ENCODE data around the gene TP53I3.

Gene TP53I3

DNA sequence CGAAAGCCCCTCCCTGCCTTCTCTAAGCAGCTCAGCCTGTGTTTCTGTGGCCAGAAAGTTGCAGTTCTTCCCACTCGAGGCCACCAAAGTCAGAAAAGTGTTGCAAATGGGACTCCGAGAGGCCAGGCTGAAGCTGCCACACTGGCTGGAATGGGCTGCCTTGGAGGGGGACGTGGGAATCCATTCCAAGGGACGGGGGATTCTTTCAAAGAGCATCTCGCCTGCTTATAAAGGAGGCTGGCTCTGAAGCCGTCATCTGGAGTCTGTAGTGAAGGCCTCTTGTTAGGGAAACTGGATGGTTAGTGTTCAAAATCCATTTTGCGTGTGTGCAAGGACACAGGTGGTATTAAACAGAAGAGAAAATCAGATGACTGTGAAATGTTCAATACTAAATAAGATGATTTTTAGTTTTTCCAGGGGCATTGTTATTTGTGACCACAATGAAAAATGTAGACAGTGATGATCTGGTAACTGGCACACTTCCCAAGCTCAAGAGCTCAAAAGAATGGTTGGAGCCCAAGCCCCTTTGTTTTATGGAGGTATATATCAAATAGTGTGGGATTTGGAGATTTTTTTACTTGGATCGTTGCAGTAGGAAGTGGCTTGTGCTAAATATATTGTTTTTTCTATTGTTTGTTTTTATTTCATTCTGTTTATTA, 39.4 kb upstream of the TP53I3 start:
- peak overlapping the region; percentile 93 for H3K9ac ChIP-seq (ENCODE audit: low read length)
- TF ChIP-seq, protein P1, sequence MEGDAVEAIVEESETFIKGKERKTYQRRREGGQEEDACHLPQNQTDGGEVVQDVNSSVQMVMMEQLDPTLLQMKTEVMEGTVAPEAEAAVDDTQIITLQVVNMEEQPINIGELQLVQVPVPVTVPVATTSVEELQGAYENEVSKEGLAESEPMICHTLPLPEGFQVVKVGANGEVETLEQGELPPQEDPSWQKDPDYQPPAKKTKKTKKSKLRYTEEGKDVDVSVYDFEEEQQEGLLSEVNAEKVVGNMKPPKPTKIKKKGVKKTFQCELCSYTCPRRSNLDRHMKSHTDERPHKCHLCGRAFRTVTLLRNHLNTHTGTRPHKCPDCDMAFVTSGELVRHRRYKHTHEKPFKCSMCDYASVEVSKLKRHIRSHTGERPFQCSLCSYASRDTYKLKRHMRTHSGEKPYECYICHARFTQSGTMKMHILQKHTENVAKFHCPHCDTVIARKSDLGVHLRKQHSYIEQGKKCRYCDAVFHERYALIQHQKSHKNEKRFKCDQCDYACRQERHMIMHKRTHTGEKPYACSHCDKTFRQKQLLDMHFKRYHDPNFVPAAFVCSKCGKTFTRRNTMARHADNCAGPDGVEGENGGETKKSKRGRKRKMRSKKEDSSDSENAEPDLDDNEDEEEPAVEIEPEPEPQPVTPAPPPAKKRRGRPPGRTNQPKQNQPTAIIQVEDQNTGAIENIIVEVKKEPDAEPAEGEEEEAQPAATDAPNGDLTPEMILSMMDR (IDR thresholded peaks at IDR 0.05; ENCODE audit: low read depth, low read length), result no peak
- no peak for TF ChIP-seq EZH2phosphoT487 (IDR thresholded peaks at IDR 0.05; ENCODE audit: low read depth)
- peak overlapping the region; percentile 61 for H3K27ac ChIP-seq (ENCODE audit: low read length)
- H2AFZ ChIP-seq (ENCODE audit: low read depth, low read length), result peak overlapping the region; percentile 93
- peaks cover 12% of the 10 kb centered on the region for H3K4me1 ChIP-seq (ENCODE audit: low read length)
- no peaks in the 10 kb centered on the region for H3K27me3 ChIP-seq (ENCODE audit: low read depth, low read length)
- no peaks in the 10 kb centered on the region for H3K9me3 ChIP-seq (ENCODE audit: insufficient read depth, low read length)
- H3K4me3 ChIP-seq (ENCODE audit: low read length), result peak overlapping the region; percentile 97
- H3K4me2 ChIP-seq (ENCODE audit: low read length), result peak overlapping the region; percentile 99
- H3K36me3 ChIP-seq (replicated peaks; ENCODE audit: low read depth, low read length), result no peaks in the 10 kb centered on the region
- H3K79me2 ChIP-seq (ENCODE audit: low read length), result peaks cover 12% of the 10 kb centered on the region; the same call in 1 of the 2 replicates
- H4K20me1 ChIP-seq (ENCODE audit: insufficient read depth, low read length), result no peaks in the 10 kb centered on the region

DNA sequence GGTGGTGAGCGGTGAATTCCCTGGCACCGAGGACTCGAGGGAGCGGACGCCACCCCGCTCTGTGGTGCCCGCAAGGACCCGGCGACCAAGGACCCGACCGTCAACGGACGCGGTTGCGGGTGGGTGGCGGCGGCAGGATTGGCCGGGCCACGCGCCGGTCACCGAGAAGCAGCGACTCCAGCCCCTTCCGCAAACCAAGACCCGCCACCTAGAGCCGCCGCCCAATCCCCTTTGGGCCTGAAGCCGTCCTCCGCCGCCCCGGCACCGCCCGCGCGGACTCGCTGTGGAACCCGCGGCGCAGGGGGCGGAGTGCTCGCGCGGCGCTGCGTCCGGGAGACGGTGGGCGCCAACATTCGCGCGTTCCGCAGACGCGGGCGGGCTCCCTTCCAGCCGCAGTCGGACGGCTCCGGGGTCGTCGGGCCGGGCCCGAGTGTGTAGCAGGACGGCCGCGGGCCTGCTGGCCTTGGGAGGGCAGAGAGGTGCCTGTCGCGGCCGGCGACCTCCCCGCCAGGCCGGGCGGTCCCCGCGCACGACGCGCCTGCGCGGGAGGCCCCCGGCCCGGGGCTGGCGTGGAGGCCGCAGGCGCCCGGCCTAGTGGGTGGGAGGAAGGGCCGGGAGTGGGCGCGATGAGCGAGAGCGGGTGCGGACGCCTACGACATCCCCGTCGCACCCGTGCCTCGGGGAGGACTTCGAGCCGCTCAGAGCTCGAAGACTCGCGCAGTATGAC, 38.7 kb upstream of the TP53I3 start, which contains the start of the genes FAM228B and PFN4:
TSS of gene FAM228B (plus strand) at position 275 of the 727 bp plus-strand sequence. CDS start 893 bp downstream, outside the sequence.
TSS of gene PFN4 (minus strand) at position 140 of the 727 bp plus-strand sequence. CDS start 799 bp downstream, outside the sequence.
- H3K9ac ChIP-seq (ENCODE audit: low read length), result peak within 1 kb of the TSS; percentile 93
- no peaks in the 10 kb centered on the region for H3K36me3 ChIP-seq (replicated peaks; ENCODE audit: low read depth, low read length)
- peaks cover 12% of the 10 kb centered on the region; the same call in 1 of the 2 replicates for H3K79me2 ChIP-seq (ENCODE audit: low read length)
- peak within 1 kb of the TSS; percentile 97 for H3K4me3 ChIP-seq (ENCODE audit: low read length)
- H2AFZ ChIP-seq (ENCODE audit: low read depth, low read length), result peak within 1 kb of the TSS; percentile 93
- no peaks in the 10 kb centered on the region for H4K20me1 ChIP-seq (ENCODE audit: insufficient read depth, low read length)
- H3K27me3 ChIP-seq (ENCODE audit: low read depth, low read length), result no peaks in the 10 kb centered on the region
- H3K27ac ChIP-seq (ENCODE audit: low read length), result peak within 1 kb of the TSS; percentile 61
- no peaks in the 10 kb centered on the region for H3K9me3 ChIP-seq (ENCODE audit: insufficient read depth, low read length)
- no peak for TF ChIP-seq EZH2phosphoT487 (IDR thresholded peaks at IDR 0.05; ENCODE audit: low read depth)
- TF ChIP-seq, protein P1 (IDR thresholded peaks at IDR 0.05; ENCODE audit: low read depth, low read length), result no peak
- H3K4me1 ChIP-seq (ENCODE audit: low read length), result peaks cover 12% of the 10 kb centered on the region
- H3K4me2 ChIP-seq (ENCODE audit: low read length), result peak within 1 kb of the TSS; percentile 99

DNA sequence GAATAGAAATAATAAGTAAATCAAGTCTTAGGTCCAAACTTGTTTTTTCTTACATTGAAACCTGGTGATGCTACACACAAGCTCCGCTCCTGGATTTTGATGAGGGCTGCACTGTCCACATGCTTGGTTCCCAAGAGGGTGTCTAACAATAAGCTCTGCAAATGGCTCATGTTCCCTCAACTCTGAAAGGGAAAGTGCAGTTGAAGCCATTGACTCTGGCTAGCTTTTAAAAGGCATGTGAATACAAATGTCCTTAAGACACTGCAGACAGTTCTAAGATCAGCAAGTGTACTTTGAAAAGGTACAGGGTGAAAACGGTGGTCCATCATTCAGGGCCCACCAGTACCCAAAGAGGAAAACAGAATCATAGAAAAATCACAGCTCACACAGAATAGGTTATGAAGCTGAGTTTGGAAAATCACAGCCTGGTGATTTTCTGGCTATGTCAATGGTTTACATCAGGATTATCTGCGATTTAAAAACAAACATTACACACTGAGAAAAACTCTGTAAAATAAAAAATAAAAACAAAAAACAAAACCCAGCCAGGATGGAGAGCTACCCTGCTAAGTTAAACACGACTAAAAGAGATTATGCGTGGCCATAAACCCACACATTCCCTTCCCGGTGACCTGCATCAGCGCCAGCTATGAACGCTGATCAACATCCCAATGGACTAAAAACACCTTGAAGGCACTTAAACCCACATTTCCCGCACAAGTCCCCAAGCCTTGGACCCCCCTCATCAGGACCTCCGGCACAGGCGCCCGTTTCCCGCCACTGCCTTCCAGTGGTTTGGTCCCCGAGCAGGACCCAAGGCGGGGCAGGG, 37.9 kb upstream of the TP53I3 start:
- no peaks in the 10 kb centered on the region for H3K9me3 ChIP-seq (ENCODE audit: insufficient read depth, low read length)
- TF ChIP-seq, protein P1 (IDR thresholded peaks at IDR 0.05; ENCODE audit: low read depth, low read length), result no peak
- peak overlapping the region; percentile 23 for H3K27ac ChIP-seq (ENCODE audit: low read length)
- H3K27me3 ChIP-seq (ENCODE audit: low read depth, low read length), result no peaks in the 10 kb centered on the region
- H3K36me3 ChIP-seq (replicated peaks; ENCODE audit: low read depth, low read length), result no peaks in the 10 kb centered on the region
- peak overlapping the region; percentile 97 for H3K4me3 ChIP-seq (ENCODE audit: low read length)
- H2AFZ ChIP-seq (ENCODE audit: low read depth, low read length), result peak overlapping the region; percentile 60
- peak overlapping the region; percentile 99 for H3K4me2 ChIP-seq (ENCODE audit: low read length)
- H3K79me2 ChIP-seq (ENCODE audit: low read length), result peaks cover 12% of the 10 kb centered on the region; the same call in 1 of the 2 replicates
- H4K20me1 ChIP-seq (ENCODE audit: insufficient read depth, low read length), result no peaks in the 10 kb centered on the region
- H3K9ac ChIP-seq (ENCODE audit: low read length), result peak overlapping the region; percentile 93
- H3K4me1 ChIP-seq (ENCODE audit: low read length), result peaks cover 12% of the 10 kb centered on the region

Measured in OCI-LY3 (cell line).